Measurements from ENCODE around the gene COL9A3. TPM values are rescaled to one million over a fixed set of nuclear protein-coding genes. Genes with fewer than 3 reads are reported as not detected.
A peak's percentile ranks its signal among the peaks of the same experiment; 100 is the strongest.

COL9A3 gene
- total RNA-seq, 1 experiment from 2014 or later: 8.5 TPM

DNA sequence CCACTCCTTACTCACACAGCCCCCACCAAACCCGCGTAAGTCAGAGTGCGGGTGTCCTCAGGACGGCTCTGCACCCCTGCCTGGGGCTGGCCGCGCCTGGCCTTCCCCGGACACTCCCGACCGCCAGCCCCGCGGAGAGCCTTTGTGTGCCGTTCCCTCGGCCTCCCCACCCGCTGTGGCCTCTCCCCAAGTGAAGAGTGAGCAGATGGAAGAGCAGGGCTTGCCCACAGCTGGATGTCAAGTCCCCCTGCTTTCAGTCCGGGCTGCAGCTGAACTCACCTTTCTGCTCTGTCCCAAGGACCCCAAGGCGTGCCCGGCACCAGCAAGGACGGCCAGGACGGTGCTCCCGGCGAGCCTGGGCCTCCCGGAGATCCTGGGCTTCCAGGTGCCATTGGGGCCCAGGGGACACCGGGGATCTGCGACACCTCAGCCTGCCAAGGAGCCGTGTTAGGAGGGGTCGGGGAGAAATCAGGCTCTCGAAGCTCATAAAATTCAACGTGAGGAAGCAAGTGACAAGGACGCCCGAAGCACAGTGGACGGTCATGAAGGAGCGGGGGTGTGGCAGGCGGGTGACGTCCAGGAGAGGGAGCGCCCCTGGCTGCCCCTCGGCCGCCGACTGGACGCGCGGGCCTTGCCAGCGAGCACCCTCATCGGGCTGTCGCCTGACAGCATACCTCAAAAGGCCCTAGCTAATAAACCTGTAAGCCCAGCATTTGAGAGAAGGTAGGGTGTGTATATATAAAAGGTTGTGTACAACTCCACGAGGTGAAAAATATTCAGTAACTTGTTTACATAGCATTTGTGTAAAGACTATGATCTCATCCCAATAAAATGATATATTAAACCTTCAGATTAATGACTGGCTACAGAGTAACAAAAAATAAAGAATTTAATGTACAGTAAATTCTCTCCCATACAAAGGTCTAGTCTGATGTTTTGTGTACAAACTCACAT is 23.7 kb downstream of the COL9A3 start:
- H3K4me1 ChIP-seq (replicated peaks; ENCODE audit: insufficient read depth): peaks cover 11% of the 10 kb centered on the region
- CTCF ChIA-PET: no interaction called here
- TF ChIP-seq, protein P1, sequence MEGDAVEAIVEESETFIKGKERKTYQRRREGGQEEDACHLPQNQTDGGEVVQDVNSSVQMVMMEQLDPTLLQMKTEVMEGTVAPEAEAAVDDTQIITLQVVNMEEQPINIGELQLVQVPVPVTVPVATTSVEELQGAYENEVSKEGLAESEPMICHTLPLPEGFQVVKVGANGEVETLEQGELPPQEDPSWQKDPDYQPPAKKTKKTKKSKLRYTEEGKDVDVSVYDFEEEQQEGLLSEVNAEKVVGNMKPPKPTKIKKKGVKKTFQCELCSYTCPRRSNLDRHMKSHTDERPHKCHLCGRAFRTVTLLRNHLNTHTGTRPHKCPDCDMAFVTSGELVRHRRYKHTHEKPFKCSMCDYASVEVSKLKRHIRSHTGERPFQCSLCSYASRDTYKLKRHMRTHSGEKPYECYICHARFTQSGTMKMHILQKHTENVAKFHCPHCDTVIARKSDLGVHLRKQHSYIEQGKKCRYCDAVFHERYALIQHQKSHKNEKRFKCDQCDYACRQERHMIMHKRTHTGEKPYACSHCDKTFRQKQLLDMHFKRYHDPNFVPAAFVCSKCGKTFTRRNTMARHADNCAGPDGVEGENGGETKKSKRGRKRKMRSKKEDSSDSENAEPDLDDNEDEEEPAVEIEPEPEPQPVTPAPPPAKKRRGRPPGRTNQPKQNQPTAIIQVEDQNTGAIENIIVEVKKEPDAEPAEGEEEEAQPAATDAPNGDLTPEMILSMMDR (conservative IDR thresholded peaks at IDR 0.05): no peak
- no peak for TF ChIP-seq EZH2 (IDR thresholded peaks at IDR 0.05; ENCODE audit: low read depth)
- H4K20me1 ChIP-seq (ENCODE audit: insufficient read depth): no peaks in the 10 kb centered on the region
- H2AFZ ChIP-seq: no peak overlapping the region
- H3K27ac ChIP-seq: no peak overlapping the region
- no peaks in the 10 kb centered on the region for H3K79me2 ChIP-seq (ENCODE audit: low read depth)
- no peaks in the 10 kb centered on the region for H3K9me2 ChIP-seq (ENCODE audit: insufficient read depth)
- H3K9me3 ChIP-seq (ENCODE audit: insufficient read depth, low read depth): no peaks in the 10 kb centered on the region
- no peak overlapping the region for H3K4me3 ChIP-seq
- H3K36me3 ChIP-seq (ENCODE audit: low read depth): no peaks in the 10 kb centered on the region; the same call in 1 of the 2 replicates
- peaks cover 21% of the 10 kb centered on the region; the same call in 1 of the 2 replicates for H3F3A ChIP-seq (ENCODE audit: insufficient read depth, low read depth)
- BruUV-seq (replicated peaks): no TSS peak
- POLR2A ChIA-PET (ENCODE audit: unreplicated experiment): no interaction called here
- peak in 1 of 2 experiments; percentile 35 for DNase-seq
- no peak overlapping the region for H3K4me2 ChIP-seq
- H3K27me3 ChIP-seq (ENCODE audit: insufficient read depth, low read depth): no peaks in the 10 kb centered on the region
- intact Hi-C loops (cut with micrococcal nuclease; ENCODE audit: unreplicated experiment): no loop called here

DNA sequence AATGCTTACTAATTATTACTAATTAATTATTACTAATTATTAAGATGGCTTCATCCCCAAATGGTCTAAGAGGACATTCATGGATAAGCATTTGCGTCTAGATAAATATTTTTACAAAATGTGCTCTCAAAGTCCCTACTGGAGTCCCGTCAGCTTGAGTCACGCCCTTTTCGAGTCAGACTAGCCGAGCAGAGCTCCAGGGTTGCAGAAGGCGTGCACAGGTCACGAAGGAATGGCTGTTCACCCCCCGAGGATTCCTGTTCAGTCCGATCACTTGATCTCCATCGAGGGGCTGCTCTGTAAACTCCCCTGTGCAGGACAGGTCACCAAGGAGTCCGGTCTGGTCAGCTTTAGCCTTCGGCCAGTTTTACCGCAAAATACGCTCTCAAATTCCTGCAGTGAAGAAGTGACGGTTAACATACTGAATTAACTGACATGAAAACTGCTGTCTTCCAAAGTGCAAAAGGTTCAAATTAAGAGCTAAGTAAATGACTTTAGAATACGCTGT is 24.9 kb downstream of the COL9A3 start:
- no peaks in the 10 kb centered on the region for H3K27me3 ChIP-seq (ENCODE audit: insufficient read depth, low read depth)
- TF ChIP-seq, protein P1 (conservative IDR thresholded peaks at IDR 0.05): no peak
- TF ChIP-seq EZH2 (IDR thresholded peaks at IDR 0.05; ENCODE audit: low read depth): no peak
- no peak for DNase-seq
- no peaks in the 10 kb centered on the region for H3K9me2 ChIP-seq (ENCODE audit: insufficient read depth)
- intact Hi-C loops (cut with micrococcal nuclease; ENCODE audit: unreplicated experiment): no loop called here
- H2AFZ ChIP-seq: no peak overlapping the region
- no peak overlapping the region for H3K4me2 ChIP-seq
- peaks cover 11% of the 10 kb centered on the region for H3K4me1 ChIP-seq (replicated peaks; ENCODE audit: insufficient read depth)
- H3K36me3 ChIP-seq (ENCODE audit: low read depth): no peaks in the 10 kb centered on the region; the same call in 1 of the 2 replicates
- no peaks in the 10 kb centered on the region for H3K79me2 ChIP-seq (ENCODE audit: low read depth)
- H3F3A ChIP-seq (ENCODE audit: insufficient read depth, low read depth): peaks cover 21% of the 10 kb centered on the region; the same call in 1 of the 2 replicates
- H4K20me1 ChIP-seq (ENCODE audit: insufficient read depth): no peaks in the 10 kb centered on the region; the same call in 1 of the 2 replicates
- no peak overlapping the region for H3K27ac ChIP-seq
- POLR2A ChIA-PET (ENCODE audit: unreplicated experiment): no interaction called here
- BruUV-seq (replicated peaks): no TSS peak
- no peak overlapping the region for H3K4me3 ChIP-seq
- H3K9me3 ChIP-seq (ENCODE audit: insufficient read depth, low read depth): no peaks in the 10 kb centered on the region
- CTCF ChIA-PET: no interaction called here

DNA sequence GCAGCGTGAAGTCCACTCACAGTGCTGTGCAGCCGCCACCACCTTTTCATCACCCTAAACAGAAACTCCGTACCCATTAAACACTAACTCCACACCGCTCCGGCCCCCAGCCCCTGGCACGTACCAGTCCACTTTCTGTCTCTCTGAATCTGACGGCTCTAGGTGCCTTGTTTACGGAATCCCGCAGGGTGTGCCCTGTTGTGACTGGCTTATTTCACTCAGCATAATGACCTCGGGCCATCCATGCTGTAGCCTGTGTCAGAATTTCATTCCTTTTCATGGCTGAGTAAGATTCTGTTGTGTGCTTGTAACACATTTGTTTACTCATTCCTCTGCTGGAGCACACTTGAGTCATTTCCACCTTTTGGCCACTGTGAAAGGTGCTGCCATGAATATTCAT is 26.8 kb downstream of the COL9A3 start:
- ChIA-PET POLR2A (ENCODE audit: unreplicated experiment) (no interaction called here), CTCF (no interaction called here)
- TF ChIP-seq, protein P1 (conservative IDR thresholded peaks at IDR 0.05): no peak
- no peak for TF ChIP-seq EZH2 (IDR thresholded peaks at IDR 0.05; ENCODE audit: low read depth)
- Histone ChIP-seq H3K9me3 (ENCODE audit: insufficient read depth, low read depth) (no peaks in the 10 kb centered on the region), H2AFZ (no peak overlapping the region), H3K79me2 (ENCODE audit: low read depth) (no peaks in the 10 kb centered on the region), H4K20me1 (ENCODE audit: insufficient read depth) (no peaks in the 10 kb centered on the region; the same call in 1 of the 2 replicates), H3K4me2 (no peak overlapping the region), H3K36me3 (ENCODE audit: low read depth) (no peaks in the 10 kb centered on the region; the same call in 1 of the 2 replicates), H3K27ac (no peak overlapping the region), H3K4me3 (no peak overlapping the region), H3K4me1 (replicated peaks; ENCODE audit: insufficient read depth) (no peaks in the 10 kb centered on the region), H3F3A (ENCODE audit: insufficient read depth, low read depth) (peaks cover 15% of the 10 kb centered on the region; the same call in 1 of the 2 replicates), H3K27me3 (ENCODE audit: insufficient read depth, low read depth) (no peaks in the 10 kb centered on the region), H3K9me2 (ENCODE audit: insufficient read depth) (no peaks in the 10 kb centered on the region)
- DNase-seq: peak in 1 of 2 experiments; percentile 31
- intact Hi-C loops (cut with micrococcal nuclease; ENCODE audit: unreplicated experiment): no loop called here
- BruUV-seq (replicated peaks): no TSS peak

Data from PC-9 (cell line).